Epithelial cell of esophagus (primary cell): ENCODE results near the gene C11orf86.

Experiments used
- DNase-seq: peaks from one replicate; pipeline ENCODE4 v3.0.0; 2010; ENCODE audit warnings: low read depth
- H3K4me3 ChIP-seq: 2 replicates; pipeline ENCODE4 v1.5.1; 2011; ENCODE audit warnings: mild to moderate bottlenecking, low read length, control low read depth
- CTCF ChIP-seq: IDR thresholded peaks from 2 replicates; pipeline ENCODE4 v1.5.1; 2011; ENCODE audit warnings: low read depth, mild to moderate bottlenecking, low read length, control low read depth, inconsistent platforms; ENCODE audit not compliant: insufficient read depth; ENCODE audit errors: missing control alignments

C11orf86 gene

GRCh38 chr11:67006029-67006884, 31.2 kb downstream of the C11orf86 start:
- DNase-seq: peak; percentile 20
- H3K4me3 ChIP-seq: no peak overlapping the region
- no peak for TF ChIP-seq CTCF

GRCh38 chr11:67007126-67007525, 32.0 kb downstream of the C11orf86 start:
- no peak for TF ChIP-seq CTCF
- no peak overlapping the region for H3K4me3 ChIP-seq
- DNase-seq: no peak

GRCh38 chr11:67010296-67010905, 35.3 kb downstream of the C11orf86 start:
- H3K4me3 ChIP-seq: no peak overlapping the region
- no peak for DNase-seq
- no peak for TF ChIP-seq CTCF

DNA sequence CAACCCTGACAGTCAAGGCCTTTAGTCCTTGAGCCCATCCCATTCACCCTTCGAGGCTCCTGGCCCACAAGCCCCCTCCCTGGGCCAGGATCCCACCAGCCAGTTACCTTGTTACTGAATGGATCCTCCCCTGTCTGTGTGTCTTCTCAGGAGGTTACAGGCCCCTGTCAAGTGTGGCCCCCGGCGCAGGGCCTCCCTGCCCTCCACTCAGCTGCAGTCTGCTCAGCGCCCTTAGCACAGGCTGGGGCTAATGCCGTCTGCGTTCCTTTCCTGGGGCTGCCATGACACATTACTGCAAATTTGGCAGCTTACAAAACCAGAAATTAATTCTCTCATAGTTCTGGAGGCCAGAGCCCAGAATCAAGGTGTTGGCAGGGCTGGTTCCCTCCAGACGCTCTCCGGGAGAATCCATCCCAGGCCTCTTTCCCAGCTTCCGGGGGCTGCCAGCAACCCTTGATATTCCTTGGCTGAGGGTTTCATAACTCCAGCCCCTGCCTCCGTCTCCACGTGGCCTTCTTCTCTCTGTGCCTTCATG, 38.5 kb downstream of the C11orf86 start:
- no peak for DNase-seq
- TF ChIP-seq CTCF: no peak

GRCh38 chr11:67014343-67014742, 39.2 kb downstream of the C11orf86 start:
- no peak overlapping the region for H3K4me3 ChIP-seq
- TF ChIP-seq CTCF: no peak
- DNase-seq: no peak

More for the DNA sequence above, 38.5 kb downstream of the C11orf86 start:
- no peak overlapping the region for H3K4me3 ChIP-seq

DNA sequence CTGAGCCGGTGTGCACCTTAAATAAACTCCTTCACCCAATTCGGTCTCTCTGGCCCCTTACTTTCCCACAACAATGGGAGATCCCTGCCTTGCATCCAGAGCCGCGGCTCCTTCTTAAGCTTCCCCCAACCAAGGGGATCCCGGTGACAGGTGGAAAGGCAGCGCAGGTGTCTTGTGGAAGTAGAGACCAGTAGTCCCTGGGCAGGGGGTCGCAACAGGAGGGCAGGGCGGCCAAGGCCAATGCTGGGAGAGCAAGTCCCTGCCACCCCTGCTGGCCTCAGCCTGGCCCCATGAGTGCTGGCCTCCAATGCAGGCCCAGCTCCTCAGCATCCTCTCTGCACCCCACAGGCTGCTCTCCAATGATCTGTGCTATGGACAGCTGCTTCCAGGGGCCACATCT, 39.9 kb downstream of the C11orf86 start:
- no peak for TF ChIP-seq CTCF
- H3K4me3 ChIP-seq: no peak overlapping the region
- DNase-seq: no peak
